SH-SY5Y (cell line): ENCODE results near the gene MCTP2.

ENCODE experiments used
- GATA2 ChIP-seq: IDR thresholded peaks from 2 replicates; pipeline ENCODE4 v1.6.1; 2011; ENCODE audit warnings: mild to moderate bottlenecking, low read depth, low read length
- GATA3 ChIP-seq: IDR thresholded peaks from 2 replicates; pipeline ENCODE4 v1.6.1; 2011; ENCODE audit warnings: low read depth, mild to moderate bottlenecking, low read length, moderate library complexity

DNA sequence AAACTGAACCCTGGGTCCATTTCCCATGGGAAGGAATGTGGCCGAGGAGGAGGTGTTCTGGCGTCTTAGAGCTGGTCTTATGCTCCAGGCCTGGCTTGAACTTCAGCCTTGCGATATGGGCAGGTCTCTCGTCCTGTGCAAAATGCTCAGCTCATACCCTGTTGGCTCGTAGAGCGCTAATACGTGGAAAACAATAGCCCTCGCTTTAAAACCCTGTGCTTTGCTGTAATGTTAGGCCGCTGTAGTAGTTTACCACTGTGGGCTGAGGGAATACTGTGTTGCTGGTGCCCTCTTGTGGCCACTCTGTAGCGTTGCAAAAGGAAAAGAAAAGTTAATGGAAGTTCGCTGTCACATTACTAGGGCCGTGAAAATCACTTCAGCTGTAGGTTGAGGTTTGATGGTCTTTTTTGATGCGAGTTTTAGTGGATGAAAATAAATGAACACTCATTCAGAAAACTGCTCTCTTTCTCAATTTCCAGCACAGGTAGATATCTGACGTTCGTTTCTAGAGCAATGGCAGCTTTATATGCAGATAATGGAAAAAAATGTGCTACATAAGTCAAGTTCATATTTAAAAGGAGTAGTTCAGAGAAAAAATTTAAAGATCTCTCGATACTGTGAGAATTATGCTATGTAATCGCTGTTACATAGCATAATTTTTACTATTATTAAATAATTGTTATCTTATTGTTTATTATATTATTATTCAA is 92.9 kb downstream of the MCTP2 start:
- no peak for TF ChIP-seq GATA3
- no peak for TF ChIP-seq GATA2
